Brain microvascular endothelial cell (primary cell): Measurements from ENCODE around the gene PRR35.
A peak's percentile ranks its signal among the peaks of the same experiment; 100 is the strongest.

Experiments
- DNase-seq: peaks from one replicate; pipeline ENCODE4 v3.0.0-alpha.2; 2020
- H3K27ac ChIP-seq: fragments of 250-450 bp; sonication (Bioruptor Pico); 2 replicates; pipeline ENCODE4 v1.5.1; 2020; ENCODE audit warnings: mild to moderate bottlenecking, moderate library complexity
- H3K27me3 ChIP-seq: fragments of 250-450 bp; sonication (Bioruptor Pico); replicated peaks from 2 replicates; pipeline ENCODE4 v1.5.1; 2020; ENCODE audit warnings: mild to moderate bottlenecking
- H3K36me3 ChIP-seq: fragments of 250-450 bp; sonication (Bioruptor Pico); replicated peaks from 2 replicates; pipeline ENCODE4 v1.5.1; 2020; ENCODE audit warnings: mild to moderate bottlenecking
- H3K4me3 ChIP-seq: 2 replicates; pipeline ENCODE4 v1.5.1; 2011; ENCODE audit warnings: low read depth, mild to moderate bottlenecking, control low read depth, low read length, moderate library complexity
- CTCF ChIP-seq: IDR thresholded peaks from 2 replicates; pipeline ENCODE4 v1.5.1; 2011; ENCODE audit warnings: low read depth, mild to moderate bottlenecking, moderate library complexity, low read length, control low read depth, inconsistent platforms; ENCODE audit errors: missing control alignments
- in situ Hi-C: cut with HindIII; loops from 2 replicates; pipeline ENCODE4 v1.10.0; 2017; ENCODE audit warnings: low sequenced_read_pairs, low pct_ligation_motif_present

The PRR35 gene

GRCh38 chr16:518858-519257 is 41.3 kb upstream of the PRR35 start:
- Histone ChIP-seq H3K4me3 (no peak overlapping the region), H3K27me3 (no peaks in the 10 kb centered on the region), H3K36me3 (peaks cover 19% of the 10 kb centered on the region), H3K27ac (no peak overlapping the region)
- DNase-seq: no peak
- TF ChIP-seq CTCF: no peak
- in situ Hi-C loops: no loop called here

GRCh38 chr16:519425-519824 is 40.8 kb upstream of the PRR35 start:
- no peak for DNase-seq
- in situ Hi-C loops: no loop called here
- Histone ChIP-seq H3K27ac (no peak overlapping the region), H3K27me3 (no peaks in the 10 kb centered on the region), H3K36me3 (peaks cover 19% of the 10 kb centered on the region), H3K4me3 (no peak overlapping the region)
- TF ChIP-seq CTCF: no peak

GRCh38 chr16:519841-520687 is 40.1 kb upstream of the PRR35 start:
- Histone ChIP-seq H3K27me3 (no peaks in the 10 kb centered on the region), H3K36me3 (peaks cover 19% of the 10 kb centered on the region), H3K4me3 (no peak overlapping the region), H3K27ac (no peak overlapping the region)
- TF ChIP-seq CTCF: no peak
- in situ Hi-C loops: no loop called here
- no peak for DNase-seq

- in situ Hi-C loops: no loop called here
- peaks cover 19% of the 10 kb centered on the region for H3K36me3 ChIP-seq
- H3K27me3 ChIP-seq: no peaks in the 10 kb centered on the region
- no peak for DNase-seq
- TF ChIP-seq CTCF: no peak
- no peak overlapping the region for H3K27ac ChIP-seq
- H3K4me3 ChIP-seq: no peak overlapping the region
These were observed 39.3 kb upstream of the PRR35 start for GRCh38 chr16:520847-521246.

- Histone ChIP-seq H3K27ac (no peak overlapping the region), H3K27me3 (no peaks in the 10 kb centered on the region), H3K4me3 (no peak overlapping the region), H3K36me3 (peaks cover 12% of the 10 kb centered on the region)
- in situ Hi-C loops: no loop called here
- DNase-seq: no peak
- peak; percentile 34 for TF ChIP-seq CTCF
These were observed 38.6 kb upstream of the PRR35 start for GRCh38 chr16:521381-522210.
